Stimulated activated CD4-positive, alpha-beta T cell treated with anti-CD3 and anti-CD28 coated beads, Interleukin-1b, Interleukin-23, amount 100 ng/mL, for 24 hours (primary cell): ENCODE results near the gene AOX1.
"Not testable (repeated sequence)": the region's sequence is repeated elsewhere in the genome, so short reads cannot be mapped to it uniquely, and the experiment has no call there.

Experiments used
- DNase-seq, 4 experiments: peaks; one replicate each; pipeline ENCODE4 v3.0.0-alpha.2; 2020; ENCODE audit warnings: low read depth in 4 of 4, low spot score in 1 of 4

The AOX1 gene

DNA sequence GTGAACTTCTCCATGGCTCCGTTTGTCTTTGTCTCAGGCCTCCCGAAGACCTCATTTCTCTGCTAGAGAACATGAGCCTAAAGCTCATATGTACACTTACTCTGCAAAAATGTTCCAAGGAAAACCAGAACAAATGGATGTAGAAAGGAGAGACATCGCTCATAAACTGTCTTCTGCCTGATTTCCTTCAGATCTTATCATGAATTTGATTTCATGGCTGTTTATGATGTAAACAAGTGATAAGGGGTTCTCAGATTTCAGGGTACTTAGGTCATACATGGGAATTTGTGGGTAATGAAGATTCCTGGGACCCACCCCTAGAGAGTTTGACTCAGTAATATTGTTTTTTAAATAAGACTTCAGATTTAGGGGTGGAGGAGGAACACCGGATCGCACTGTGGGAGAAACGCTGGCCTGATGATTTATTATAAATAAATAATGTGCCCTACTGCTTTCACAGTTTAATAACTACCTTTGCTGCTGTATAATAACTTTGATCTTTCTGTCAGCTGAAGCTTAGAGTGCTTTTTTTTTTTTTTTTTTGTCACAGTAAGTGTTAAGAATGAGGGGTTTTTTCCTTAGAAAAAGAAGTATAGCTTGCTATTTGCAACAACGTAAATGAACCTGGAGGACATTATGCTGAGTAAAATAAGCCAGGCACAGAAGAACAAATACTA lies 14.9 kb downstream of the AOX1 start:
- no peak for DNase-seq

DNA sequence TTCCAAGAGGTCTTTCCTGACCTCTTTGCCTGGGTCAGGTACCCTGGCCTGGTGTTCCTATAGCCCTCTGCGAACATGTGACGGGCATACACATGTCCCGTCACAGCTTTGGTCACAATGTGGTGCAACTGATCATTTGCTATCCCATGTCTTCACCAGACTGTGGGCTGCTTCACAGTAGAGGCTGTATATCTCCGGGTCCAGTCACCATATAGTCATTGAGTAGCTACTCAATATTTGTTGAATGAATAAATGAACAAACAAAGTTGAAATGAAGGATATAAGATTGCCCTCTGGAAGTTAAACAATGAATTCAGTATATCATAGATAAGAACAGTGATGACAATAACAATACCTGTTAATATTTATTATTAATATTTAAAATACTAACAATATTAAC lies 16.8 kb downstream of the AOX1 start:
- DNase-seq, result no peak

DNA sequence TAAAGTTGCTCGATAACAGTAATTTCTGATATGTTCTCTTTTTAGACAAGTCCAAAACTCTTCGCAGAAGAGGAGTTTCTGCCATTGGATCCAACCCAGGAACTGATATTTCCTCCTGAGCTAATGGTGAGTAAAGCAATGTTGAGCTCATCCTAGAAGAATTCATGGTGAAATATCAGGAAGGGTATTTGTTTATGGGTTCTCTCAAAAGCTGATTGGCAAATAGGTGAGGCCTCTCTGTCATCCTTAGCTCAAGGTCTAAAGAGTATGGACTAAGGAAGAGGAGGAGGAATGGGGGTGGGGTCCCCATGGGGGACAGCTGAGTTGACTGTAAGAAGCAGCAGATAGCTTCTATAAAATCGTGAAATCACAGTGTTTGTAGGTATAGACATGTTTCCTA lies 18.2 kb downstream of the AOX1 start:
- DNase-seq, result no peak

DNA sequence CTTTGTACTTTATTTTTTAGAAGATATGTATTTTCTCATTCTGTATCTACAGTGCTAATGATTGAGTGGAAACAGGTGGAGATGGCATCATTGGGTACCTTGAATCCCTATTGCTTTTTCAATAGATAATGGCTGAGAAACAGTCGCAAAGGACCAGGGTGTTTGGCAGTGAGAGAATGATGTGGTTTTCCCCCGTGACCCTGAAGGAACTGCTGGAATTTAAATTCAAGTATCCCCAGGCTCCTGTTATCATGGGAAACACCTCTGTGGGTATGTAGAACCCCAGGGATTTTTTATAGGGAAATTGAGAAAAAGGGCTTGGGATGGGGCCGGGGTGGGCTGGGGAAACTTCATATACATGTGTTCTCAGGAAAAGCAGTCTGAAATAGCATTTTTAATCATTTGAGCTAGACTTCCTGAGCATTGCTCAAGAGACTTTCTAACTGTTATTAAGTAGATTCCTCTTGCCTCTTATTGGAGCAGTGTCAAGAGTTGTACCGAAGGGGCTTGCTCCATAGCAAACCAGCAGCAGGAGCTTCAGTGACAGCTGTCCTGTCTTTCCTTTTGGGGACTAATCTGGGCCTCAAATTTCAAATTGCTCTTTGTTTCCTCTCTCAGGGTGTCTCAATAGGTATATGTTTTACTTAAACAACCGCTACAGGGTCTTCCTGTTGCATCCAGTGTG lies 18.9 kb downstream of the AOX1 start:
- DNase-seq, result no peak

DNA sequence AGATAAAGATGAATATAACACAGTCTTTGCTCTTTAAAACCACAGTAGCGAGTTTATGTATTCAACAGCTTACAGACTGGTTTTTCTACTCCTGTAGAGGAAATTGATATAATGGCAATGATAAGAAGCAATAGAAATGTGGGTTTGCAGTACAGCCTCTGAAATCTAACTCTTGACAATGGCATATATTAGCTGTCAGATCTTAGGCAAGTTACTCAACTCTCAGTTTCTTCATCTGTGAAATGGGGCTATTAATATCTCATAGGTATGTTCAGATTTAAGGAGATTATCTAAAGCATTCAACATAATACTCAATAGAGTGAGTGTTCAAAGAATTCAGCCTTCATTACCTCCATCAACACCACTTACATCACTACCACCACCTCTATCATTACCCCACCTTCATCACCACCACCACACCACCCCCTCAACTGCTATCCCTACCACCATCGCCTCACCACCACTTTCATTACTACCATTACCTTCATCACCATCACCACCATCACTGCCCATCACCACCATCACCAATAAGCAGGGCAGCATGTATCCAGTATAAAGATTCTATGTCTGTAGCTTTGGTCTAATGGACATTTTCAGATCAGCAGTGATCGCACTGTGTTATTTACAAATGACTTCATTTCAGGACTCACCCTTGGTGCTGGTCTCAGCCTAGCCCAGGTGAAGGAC lies 22.7 kb downstream of the AOX1 start:
- no peak for DNase-seq

DNA sequence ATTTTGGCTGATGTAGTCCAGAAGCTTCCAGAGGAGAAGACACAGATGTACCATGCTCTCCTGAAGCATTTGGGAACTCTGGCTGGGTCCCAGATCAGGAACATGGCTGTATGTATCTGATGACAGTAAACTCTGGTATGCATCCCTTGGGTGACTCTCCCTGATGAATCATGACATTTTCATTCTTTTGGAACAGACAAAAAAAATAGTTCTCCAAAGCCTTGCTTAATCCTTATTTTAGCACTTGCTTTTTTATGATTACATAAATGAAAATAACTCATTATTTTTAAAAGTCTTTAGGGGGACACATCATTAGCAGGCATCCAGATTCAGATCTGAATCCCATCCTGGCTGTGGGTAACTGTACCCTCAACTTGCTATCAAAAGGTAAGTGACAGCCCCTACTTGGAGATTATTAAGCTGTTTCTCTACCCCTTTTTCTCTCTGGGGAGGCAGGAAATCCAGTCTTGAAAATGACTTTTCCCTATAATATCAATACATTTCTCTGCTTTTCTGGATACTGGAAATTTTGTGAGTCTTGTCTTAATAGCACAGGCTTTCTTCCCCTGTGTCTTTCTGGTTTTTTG lies 23.3 kb downstream of the AOX1 start:
- DNase-seq, result no peak

DNA sequence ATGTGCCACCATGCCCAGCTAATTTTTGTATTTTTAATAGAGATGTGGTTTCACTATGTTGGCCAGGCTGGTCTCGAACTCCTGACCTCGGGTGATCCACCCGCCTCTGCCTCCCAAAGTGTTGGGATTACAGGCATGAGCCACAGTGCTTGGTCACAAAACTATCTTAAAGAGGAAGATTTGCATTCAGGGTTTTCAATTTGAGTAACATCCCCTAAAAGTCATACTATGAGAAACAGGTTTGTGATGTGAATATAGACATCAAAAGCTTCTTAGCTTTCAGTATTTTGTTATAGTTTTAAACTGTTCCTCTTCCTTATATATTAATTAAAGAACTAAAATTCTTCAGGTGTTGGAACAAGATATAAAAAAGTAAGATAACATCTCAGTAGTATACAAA lies 24.4 kb downstream of the AOX1 start:
- DNase-seq, result not testable (repeated sequence)

DNA sequence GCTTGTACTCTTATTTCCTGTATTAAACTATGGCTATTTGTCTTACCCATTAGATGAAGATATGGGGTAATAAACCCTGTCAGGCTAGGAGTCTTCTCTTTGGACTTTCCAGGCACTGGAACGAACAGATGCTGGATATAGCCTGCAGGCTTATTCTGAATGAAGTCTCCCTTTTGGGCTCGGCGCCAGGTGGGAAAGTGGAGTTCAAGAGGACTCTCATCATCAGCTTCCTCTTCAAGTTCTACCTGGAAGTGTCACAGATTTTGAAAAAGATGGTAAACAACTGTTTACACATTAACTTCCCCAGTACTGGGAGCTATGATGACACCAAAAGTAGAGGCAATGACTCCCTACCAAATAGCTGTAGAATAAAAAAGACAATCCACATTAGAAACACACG lies 27.9 kb downstream of the AOX1 start:
- no peak for DNase-seq

DNA sequence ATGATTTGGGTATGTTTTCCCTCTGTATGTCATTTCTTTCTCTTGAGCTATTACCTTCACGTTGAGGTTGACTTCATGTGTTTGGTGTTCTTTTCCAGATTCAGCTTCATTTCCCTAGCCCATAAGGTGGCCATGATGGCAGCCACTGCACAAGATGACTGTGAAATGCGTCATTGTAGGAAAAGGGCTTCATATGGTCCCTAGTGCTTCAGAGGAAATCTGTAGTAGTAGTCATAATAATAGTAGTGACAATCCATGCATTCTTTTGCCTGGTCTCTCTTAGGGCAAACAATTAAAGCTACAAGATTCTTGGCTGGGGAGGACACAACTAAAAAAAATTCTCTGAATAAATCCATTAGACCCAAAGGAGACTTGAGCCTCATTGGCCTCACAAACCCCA lies 28.4 kb downstream of the AOX1 start:
- DNase-seq, result no peak

DNA sequence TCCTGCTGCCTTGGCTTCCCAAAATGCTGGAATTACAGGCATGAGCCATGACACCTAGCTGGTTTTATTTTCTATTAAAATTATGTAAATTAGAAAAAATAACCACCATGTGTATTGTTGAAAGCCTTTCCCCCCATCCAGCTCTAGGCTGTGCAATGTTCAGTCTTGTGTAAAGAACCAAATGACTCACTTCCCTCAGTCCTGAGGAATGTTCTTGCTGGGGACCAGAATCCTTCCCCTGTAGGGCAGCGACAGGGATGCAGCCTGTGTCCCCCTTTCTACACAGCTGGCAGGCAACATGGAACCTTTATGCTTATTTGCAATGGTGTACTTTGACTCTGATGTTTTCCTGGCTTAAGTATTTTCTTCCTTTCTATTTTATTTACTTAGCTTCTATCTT lies 29.4 kb downstream of the AOX1 start:
- DNase-seq, result no peak

DNA sequence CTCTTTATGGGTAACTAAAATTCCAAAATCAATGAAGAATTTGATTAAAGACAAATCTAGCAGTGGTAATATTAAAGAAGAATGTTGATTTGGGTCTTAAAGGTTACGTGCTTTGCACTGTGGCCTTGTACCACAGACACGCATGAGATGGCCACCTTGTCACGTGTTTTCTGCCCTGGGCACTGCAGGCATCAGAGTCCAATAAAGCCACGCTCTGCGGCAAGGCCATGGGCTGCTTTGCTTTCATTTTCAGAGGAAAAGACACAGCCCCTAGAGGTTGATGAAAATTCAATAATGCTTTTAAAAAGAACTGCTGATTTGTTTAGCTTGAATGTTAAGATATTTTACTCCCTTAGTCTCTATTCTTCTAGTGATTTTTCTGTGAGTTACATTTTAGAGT lies 30.4 kb downstream of the AOX1 start:
- DNase-seq, result no peak

DNA sequence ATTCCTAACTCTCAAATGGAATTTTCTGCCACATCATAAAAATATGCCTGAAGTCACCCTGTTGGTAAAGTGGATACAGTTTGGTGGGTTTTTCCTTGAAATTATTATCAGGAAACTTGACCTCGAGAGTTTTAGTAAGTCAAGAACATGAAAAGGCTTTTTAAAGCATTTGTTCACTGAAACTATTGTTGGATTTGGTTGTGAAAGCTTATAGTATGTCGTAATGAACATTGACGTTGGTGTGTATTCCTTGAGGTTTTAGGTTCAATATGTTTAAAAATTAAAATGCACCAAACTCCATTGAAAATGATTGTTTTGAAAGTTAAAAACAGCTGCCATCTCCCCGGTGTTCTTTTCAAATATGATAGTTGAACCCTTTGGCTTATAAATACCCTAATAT lies 30.8 kb downstream of the AOX1 start:
- DNase-seq, result no peak

DNA sequence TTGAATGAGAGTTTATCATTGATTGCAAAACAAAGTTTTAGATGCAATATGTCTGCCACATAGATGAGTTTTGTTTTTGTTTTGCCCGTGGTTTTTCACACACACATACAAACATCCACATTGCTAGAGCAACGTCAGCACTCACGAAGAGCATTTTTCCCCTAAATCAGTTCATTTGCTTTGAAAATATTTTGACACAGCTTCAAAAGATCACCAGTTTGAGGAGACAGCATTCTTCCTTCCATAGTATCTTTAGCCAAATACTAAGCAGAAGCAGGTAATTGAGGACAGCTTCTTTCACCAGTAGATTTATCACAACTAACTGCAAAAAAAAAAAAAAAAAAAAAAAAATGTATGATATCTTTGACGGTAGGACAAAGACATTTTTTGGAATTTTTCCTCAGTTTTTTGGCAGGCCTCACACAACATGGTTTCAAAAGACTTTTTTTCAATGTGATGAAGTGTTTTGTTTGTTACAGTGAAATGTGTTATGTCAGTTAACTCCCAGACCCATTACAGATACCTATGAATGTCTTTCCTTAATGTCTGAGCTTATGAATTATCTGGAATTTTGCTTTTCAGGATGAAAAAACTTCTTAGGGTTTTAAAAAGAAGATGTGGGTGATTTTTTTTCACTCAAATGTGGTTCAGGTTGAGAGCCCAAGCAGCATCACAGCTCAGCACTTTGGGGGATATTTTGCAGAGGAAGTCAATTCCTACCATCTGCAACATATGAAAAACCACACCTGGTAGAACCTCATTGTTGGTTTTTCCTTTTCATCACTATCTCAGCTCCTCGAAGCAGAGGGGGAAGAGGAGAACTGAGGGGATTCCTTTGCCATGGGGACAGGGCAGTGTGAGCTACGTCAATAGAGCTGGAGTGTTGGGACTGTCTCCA lies 31.6 kb downstream of the AOX1 start:
- no peak for DNase-seq

DNA sequence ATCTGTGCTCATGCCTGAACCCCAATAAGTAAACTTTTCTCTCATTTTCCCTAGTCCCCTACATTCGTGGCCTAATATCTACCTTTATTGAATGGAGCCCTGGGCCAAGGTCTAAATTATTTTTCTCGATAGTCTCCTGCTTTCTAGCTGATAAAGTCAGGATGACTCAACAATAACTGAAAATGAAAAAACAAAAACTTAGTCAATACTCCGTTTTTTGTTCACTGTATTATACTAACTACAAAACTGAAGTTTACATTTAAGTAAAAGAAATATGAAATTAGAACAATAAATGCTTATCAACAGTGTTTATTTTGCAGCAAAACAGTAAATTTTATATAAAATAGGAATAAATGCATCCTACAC lies 32.2 kb downstream of the AOX1 start:
- no peak for DNase-seq

DNA sequence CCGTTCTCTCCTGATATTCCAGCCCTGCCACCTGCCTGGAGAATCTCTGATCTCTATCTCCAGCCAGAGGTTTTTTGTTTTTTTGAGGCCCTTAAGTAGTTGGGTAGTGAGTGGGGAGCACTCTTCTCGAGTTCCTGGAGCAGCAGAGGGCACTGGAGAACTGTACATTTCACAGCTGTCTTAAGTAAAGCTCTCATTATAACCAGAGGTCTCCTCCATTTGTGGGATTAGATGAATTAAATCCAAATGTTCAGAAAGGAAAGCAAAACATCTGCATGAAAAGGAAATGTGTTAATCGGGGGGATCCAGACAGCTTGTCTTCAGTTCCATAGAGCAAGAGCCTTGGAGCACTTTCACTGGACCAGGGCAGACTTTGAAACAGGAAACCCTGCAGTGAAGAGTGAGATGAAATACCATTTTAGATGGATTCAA lies 32.8 kb downstream of the AOX1 start:
- no peak for DNase-seq

DNA sequence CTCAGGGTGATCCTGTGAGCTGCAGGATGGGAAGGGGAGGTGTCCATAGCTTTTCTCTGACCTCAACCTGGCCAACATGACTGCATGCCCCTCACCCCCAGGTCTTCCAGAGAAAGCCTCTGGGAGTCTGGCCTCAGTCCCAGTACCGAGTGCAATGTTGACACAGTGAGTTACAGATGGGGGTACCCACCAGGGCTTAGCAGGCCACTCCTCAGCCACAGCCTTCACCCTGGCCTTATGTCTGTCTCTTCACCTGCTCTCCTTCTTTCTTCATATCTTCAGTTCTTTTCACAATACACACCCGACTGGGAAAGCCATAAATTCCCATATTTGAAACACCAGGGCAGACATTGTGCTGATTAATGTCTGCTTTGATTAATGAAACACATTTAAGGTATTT lies 33.5 kb downstream of the AOX1 start:
- DNase-seq, result no peak

DNA sequence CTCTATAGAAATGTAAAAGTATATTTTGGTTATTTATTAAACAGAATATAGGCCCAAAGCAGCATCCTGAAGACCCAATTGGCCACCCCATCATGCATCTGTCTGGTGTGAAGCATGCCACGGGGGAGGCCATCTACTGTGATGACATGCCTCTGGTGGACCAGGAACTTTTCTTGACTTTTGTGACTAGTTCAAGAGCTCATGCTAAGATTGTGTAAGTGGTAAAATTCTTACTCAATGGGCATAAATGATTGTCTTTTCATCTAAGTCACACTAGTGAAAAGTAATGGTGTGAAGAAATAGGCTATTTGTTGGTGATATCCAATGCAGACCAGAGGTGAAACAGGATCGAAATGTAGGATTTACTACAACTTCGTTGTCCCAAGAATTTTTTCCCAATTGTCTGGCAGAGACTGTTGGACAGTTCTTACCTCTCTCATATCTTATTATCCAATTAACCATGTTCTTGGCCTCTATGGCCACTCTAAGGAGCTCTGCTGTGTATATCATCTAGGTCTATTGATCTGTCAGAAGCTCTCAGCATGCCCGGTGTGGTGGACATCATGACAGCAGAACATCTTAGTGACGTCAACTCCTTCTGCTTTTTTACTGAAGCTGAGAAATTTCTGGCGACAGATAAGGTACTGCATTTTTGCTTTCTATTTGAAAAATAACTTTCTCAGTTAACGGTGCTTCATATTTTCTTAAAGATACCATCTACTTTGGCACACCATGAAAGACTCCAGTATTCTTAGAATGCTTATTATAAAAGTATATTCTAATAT lies 35.0 kb downstream of the AOX1 start:
- no peak for DNase-seq

DNA sequence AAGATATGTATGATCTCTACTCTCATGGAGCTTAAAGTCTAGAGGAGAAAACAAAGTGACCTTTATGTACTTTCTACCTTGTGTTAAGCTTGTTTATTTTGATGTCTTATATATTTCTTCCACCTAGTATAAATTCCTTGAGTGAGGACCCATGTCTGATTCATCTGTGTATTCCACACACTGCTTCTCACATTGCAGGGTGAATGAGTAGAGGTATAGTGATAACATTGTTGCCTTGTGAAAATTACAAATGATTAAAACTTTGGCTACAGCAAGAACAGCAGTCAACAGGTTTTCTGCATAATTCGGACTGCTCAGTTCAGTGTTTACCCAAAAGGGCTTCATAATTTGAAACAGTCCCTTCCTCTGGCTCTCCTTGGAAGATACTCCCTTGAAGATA lies 36.3 kb downstream of the AOX1 start:
- no peak for DNase-seq

DNA sequence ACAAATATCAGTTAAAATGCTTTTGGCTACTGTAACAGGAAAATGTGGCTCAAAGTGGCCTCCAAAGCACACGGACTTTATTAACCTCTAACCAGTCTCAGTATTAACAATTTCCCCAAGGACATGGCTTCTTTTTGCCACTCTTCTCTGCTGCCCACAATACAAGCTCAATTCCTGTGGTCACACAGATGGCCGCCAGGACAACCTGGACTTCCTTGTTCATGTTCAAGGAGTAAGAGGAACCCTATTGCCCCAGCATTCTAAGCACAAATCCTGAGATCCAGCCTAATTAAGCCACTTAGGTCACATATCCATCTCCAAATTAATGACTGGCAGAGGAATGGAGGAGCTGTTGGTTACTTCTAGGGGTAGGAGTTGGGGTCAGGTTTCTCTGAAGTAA lies 38.2 kb downstream of the AOX1 start:
- DNase-seq, result no peak

DNA sequence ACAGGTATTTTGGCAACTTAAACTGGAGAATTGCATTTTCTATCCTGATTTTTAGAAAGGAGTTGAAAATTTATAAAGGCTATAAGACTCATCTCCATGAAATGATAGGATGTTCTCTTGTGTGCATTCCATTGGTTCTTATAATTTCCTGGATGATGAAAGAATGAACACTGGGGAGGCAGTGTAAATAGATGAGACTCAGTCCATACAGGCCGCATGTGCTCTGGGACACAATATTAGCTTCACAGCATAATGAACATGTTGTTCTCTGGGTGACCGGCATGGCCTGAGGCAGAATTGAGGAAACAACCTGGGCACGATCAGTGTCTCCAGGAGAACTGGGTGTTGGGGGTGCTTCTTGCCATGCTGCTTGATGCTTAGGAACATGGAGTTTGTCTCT lies 38.8 kb downstream of the AOX1 start:
- DNase-seq, result no peak
